Muscle of leg (tissue), 11 donors: ENCODE data around the gene CDX2. TPM values are rescaled to one million over a fixed set of nuclear protein-coding genes. Genes with fewer than 3 reads are reported as not detected.

ENCODE experiments used
- DNase-seq: peaks from one replicate; pipeline ENCODE4 v3.0.0; 2013
- H3K27ac ChIP-seq: one replicate; pipeline ENCODE4 v1.5.1; 2013; ENCODE audit warnings: mild to moderate bottlenecking, low read length, control low read depth
- H3K27me3 ChIP-seq: one replicate; pipeline ENCODE4 v1.6.1; 2013; ENCODE audit warnings: low read length; ENCODE audit not compliant: control insufficient read depth, insufficient read depth
- H3K36me3 ChIP-seq: one replicate; pipeline ENCODE4 v1.6.1; 2013; ENCODE audit warnings: low read length; ENCODE audit not compliant: control insufficient read depth, insufficient read depth
- H3K4me1 ChIP-seq: one replicate; pipeline ENCODE4 v1.6.1; 2013; ENCODE audit warnings: low read length; ENCODE audit not compliant: control insufficient read depth, insufficient read depth
- H3K4me3 ChIP-seq: one replicate; pipeline ENCODE4 v1.5.1; 2013; ENCODE audit warnings: low read length, control low read depth
- H3K9me3 ChIP-seq: replicated peaks from 2 replicates; pipeline ENCODE4 v1.6.1; 2013; ENCODE audit warnings: low read depth, low read length; ENCODE audit not compliant: control insufficient read depth
- WGBS: methylation state at CpG from one replicate; pipeline ENCODE4 v1.1.5; 2013; ENCODE audit warnings: missing lambda C conversion rate; ENCODE audit not compliant: insufficient coverage; 5-methylcytosine and 5-hydroxymethylcytosine counted together
- polyA plus RNA-seq, 8 donors: library from polyadenylated mRNA; unstranded; fragments of 120-200 nt; gene quantifications; one replicate each; pipeline versions ENCODE4 v1.2.1 to v1.2.3, GENCODE V29; 2013; ENCODE audit warnings: inconsistent platforms in 1 of 8, low replicate concordance in 1 of 8; ENCODE audit not compliant: insufficient read length in 8 of 8, insufficient read depth in 1 of 8
- total RNA-seq: library from RNA; stranded (reverse); fragments of 120-200 nt; gene quantifications from one replicate; pipeline ENCODE4 v1.2.4, GENCODE V29; 2013

Gene CDX2
- total and polyA plus RNA-seq, 9 donors: 0.98 to 5.3 TPM; not detected in 7

GRCh38 chr13:27978301-27978968 lies 9.3 kb upstream of the CDX2 start:
- no peak overlapping the region for H3K4me3 ChIP-seq
- no peak for DNase-seq
- WGBS: under 1% methylated on average over 49 of the region's 65 CpGs
- H3K36me3 ChIP-seq: no peaks in the 10 kb centered on the region
- H3K27me3 ChIP-seq: peaks cover 99% of the 10 kb centered on the region
- no peak overlapping the region for H3K27ac ChIP-seq
- no peaks in the 10 kb centered on the region for H3K9me3 ChIP-seq
- no peaks in the 10 kb centered on the region for H3K4me1 ChIP-seq

- H3K4me3 ChIP-seq: no peak overlapping the region
- no peak for DNase-seq
- no peaks in the 10 kb centered on the region for H3K4me1 ChIP-seq
- H3K9me3 ChIP-seq: no peaks in the 10 kb centered on the region
- H3K36me3 ChIP-seq: no peaks in the 10 kb centered on the region
- under 1% methylated on average over 80 of the region's 80 CpGs for WGBS
- peaks cover 98% of the 10 kb centered on the region for H3K27me3 ChIP-seq
- H3K27ac ChIP-seq: no peak overlapping the region
Observed at GRCh38 chr13:27977476-27978300, 8.6 kb upstream of the CDX2 start.

- Histone ChIP-seq H3K27me3 (peaks cover 98% of the 10 kb centered on the region), H3K27ac (no peak overlapping the region), H3K9me3 (no peaks in the 10 kb centered on the region), H3K4me1 (no peaks in the 10 kb centered on the region), H3K4me3 (no peak overlapping the region), H3K36me3 (no peaks in the 10 kb centered on the region)
- DNase-seq: no peak
- no CpG with 5 or more reads among the region's 12 CpGs for WGBS
Observed at GRCh38 chr13:27976362-27977091, 7.4 kb upstream of the CDX2 start.

GRCh38 chr13:27975564-27976361 lies 6.6 kb upstream of the CDX2 start:
- WGBS: 1% methylated on average over 40 of the region's 51 CpGs
- no peaks in the 10 kb centered on the region for H3K4me1 ChIP-seq
- H3K36me3 ChIP-seq: no peaks in the 10 kb centered on the region
- no peak for DNase-seq
- H3K27me3 ChIP-seq: peaks cover 98% of the 10 kb centered on the region
- no peaks in the 10 kb centered on the region for H3K9me3 ChIP-seq
- H3K27ac ChIP-seq: no peak overlapping the region
- H3K4me3 ChIP-seq: no peak overlapping the region

- Histone ChIP-seq H3K27ac (no peak overlapping the region), H3K4me3 (no peak overlapping the region), H3K27me3 (peaks cover 98% of the 10 kb centered on the region), H3K9me3 (no peaks in the 10 kb centered on the region), H3K4me1 (no peaks in the 10 kb centered on the region), H3K36me3 (no peaks in the 10 kb centered on the region)
- no peak for DNase-seq
- 33% methylated on average over 1 of the region's 7 CpGs for WGBS
Observed at GRCh38 chr13:27973961-27974662, 5.0 kb upstream of the CDX2 start.

- no peak overlapping the region for H3K27ac ChIP-seq
- H3K4me1 ChIP-seq: no peaks in the 10 kb centered on the region
- 28% methylated on average over 3 of the region's 5 CpGs for WGBS
- H3K27me3 ChIP-seq: peaks cover 98% of the 10 kb centered on the region
- DNase-seq: no peak
- H3K36me3 ChIP-seq: no peaks in the 10 kb centered on the region
- no peaks in the 10 kb centered on the region for H3K9me3 ChIP-seq
- H3K4me3 ChIP-seq: no peak overlapping the region
Observed at GRCh38 chr13:27973291-27973690, 4.2 kb upstream of the CDX2 start.

- Histone ChIP-seq H3K4me1 (no peaks in the 10 kb centered on the region), H3K4me3 (no peak overlapping the region), H3K9me3 (no peaks in the 10 kb centered on the region), H3K36me3 (no peaks in the 10 kb centered on the region), H3K27me3 (peaks cover 99% of the 10 kb centered on the region), H3K27ac (no peak overlapping the region)
- no peak for DNase-seq
- WGBS: no CpG with 5 or more reads among the region's 2 CpGs
Observed at GRCh38 chr13:27972478-27972820, 3.3 kb upstream of the CDX2 start.

- H3K27ac ChIP-seq: no peak overlapping the region
- H3K4me1 ChIP-seq: no peaks in the 10 kb centered on the region
- 34% methylated on average over 6 of the region's 7 CpGs for WGBS
- DNase-seq: no peak
- H3K27me3 ChIP-seq: peaks cover 99% of the 10 kb centered on the region
- no peak overlapping the region for H3K4me3 ChIP-seq
- H3K36me3 ChIP-seq: no peaks in the 10 kb centered on the region
- no peaks in the 10 kb centered on the region for H3K9me3 ChIP-seq
Observed at GRCh38 chr13:27971776-27972477, 2.8 kb upstream of the CDX2 start.

GRCh38 chr13:27971236-27971645 lies 2.1 kb upstream of the CDX2 start:
- WGBS: 13% methylated on average over 12 of the region's 13 CpGs
- no peaks in the 10 kb centered on the region for H3K9me3 ChIP-seq
- DNase-seq: no peak
- H3K27me3 ChIP-seq: peaks cover 99% of the 10 kb centered on the region
- H3K27ac ChIP-seq: no peak overlapping the region
- no peak overlapping the region for H3K4me3 ChIP-seq
- H3K36me3 ChIP-seq: no peaks in the 10 kb centered on the region
- H3K4me1 ChIP-seq: no peaks in the 10 kb centered on the region
